ENCODE results near the gene TSR3. TPM values are rescaled to one million over a fixed set of nuclear protein-coding genes. Genes with fewer than 3 reads are reported as not detected.
A peak's percentile ranks its signal among the peaks of the same experiment; 100 is the strongest.

The TSR3 gene
- total RNA-seq, 1 experiment from 2014 or later, result 52.7 TPM

GRCh38 chr16:1309888-1310831 lies 41.5 kb downstream of the TSR3 start:
- H4K20me1 ChIP-seq (ENCODE audit: insufficient read depth), result peaks cover 29% of the 10 kb centered on the region; the same call in 1 of the 2 replicates
- H3K36me3 ChIP-seq (ENCODE audit: control insufficient read depth in 1 of 2, insufficient read depth in 2 of 2, low read length in 2 of 2), result peaks cover 11 to 28% of the 10 kb centered on the region in 2 experiments; a peak in 3 of 4 replicates
- no peaks in the 10 kb centered on the region for H3K9me3 ChIP-seq (ENCODE audit: control insufficient read depth in 1 of 2, insufficient read depth in 1 of 2, low read depth in 1 of 2, low read length in 2 of 2)
- H3K27me3 ChIP-seq (ENCODE audit: insufficient read depth, low read length), result no peaks in the 10 kb centered on the region
- peaks cover 53% of the 10 kb centered on the region for H3K79me2 ChIP-seq (ENCODE audit: insufficient read depth, low read length)
- peaks cover 14 to 52% of the 10 kb centered on the region in 2 experiments for H3K4me1 ChIP-seq (ENCODE audit: control insufficient read depth in 1 of 2, insufficient read depth in 2 of 2, low read length in 2 of 2)
- ChIA-PET RAD21 (ENCODE audit: low non-redundant PET in 1 of 2, low total read pairs in 2 of 2, uncharacterized antibody in 2 of 2, unreplicated experiment in 2 of 2) (no interaction called here), POLR2A (interaction anchor here (1.6 kb wide), 1 partner anchor 13 kb away, joined by 5 read pairs; no protein-coding TSS in a partner anchor), CTCF (no interaction called here)
- H3K4me3 ChIP-seq (replicated peaks in 1 of 2; ENCODE audit: low read depth in 1 of 2, low read length in 2 of 2), result peak overlapping the region; percentile 98 to 99
- H3K9ac ChIP-seq (ENCODE audit: low read length), result peak overlapping the region; percentile 96
- no peaks in the 10 kb centered on the region for H3K9me2 ChIP-seq (ENCODE audit: insufficient read depth)
- TF ChIP-seq SIN3A (IDR thresholded peaks at IDR 0.05; ENCODE audit: low read depth) (no peak), POLR2AphosphoS5 (IDR thresholded peaks at IDR 0.05; ENCODE audit: low read depth, low read length) (no peak), TCF7L2 (IDR thresholded peaks at IDR 0.05; ENCODE audit: borderline replicate concordance, extremely low read depth, insufficient read depth, insufficient read length) (no peak), FOSL1 (IDR thresholded peaks at IDR 0.05; ENCODE audit: low read depth) (no peak), YY1 (IDR thresholded peaks at IDR 0.05; ENCODE audit: extremely low read depth, insufficient replicate concordance, low read depth, low read length) (no peak), CTCF (IDR thresholded peaks at IDR 0.05 in 2 of 3, conservative IDR thresholded peaks at IDR 0.05 in 1 of 3; ENCODE audit: borderline replicate concordance in 1 of 3, insufficient read depth in 1 of 3, low read depth in 2 of 3, low read length in 2 of 3) (no peak), ZFX (IDR thresholded peaks at IDR 0.05) (no peak), EZH2phosphoT487 (IDR thresholded peaks at IDR 0.05; ENCODE audit: borderline replicate concordance) (no peak), SRF (IDR thresholded peaks at IDR 0.05; ENCODE audit: low read depth) (no peak), RAD21 (IDR thresholded peaks at IDR 0.05; ENCODE audit: low read depth) (no peak), ZBTB33 (IDR thresholded peaks at IDR 0.05; ENCODE audit: extremely low read depth, insufficient replicate concordance, low read length) (no peak), EGR1 (IDR thresholded peaks at IDR 0.05; ENCODE audit: low read depth) (no peak), CBX3 (IDR thresholded peaks at IDR 0.05; ENCODE audit: low read depth) (no peak), ELF1 (IDR thresholded peaks at IDR 0.05; ENCODE audit: borderline replicate concordance, low read depth) (no peak), JUND (IDR thresholded peaks at IDR 0.05) (no peak)
- TF ChIP-seq, protein P1, sequence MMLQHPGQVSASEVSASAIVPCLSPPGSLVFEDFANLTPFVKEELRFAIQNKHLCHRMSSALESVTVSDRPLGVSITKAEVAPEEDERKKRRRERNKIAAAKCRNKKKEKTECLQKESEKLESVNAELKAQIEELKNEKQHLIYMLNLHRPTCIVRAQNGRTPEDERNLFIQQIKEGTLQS (IDR thresholded peaks at IDR 0.05), result no peak
- peak overlapping the region; percentile 94 for H3K4me2 ChIP-seq (ENCODE audit: low read length)
- H3K27ac ChIP-seq (ENCODE audit: low read depth, low read length), result peak overlapping the region; percentile 100
- intact Hi-C loops (cut with micrococcal nuclease), result no loop called here
- no peak for DNase-seq (ENCODE audit: low read depth, low spot score)
- ATAC-seq, result no peak
- TSS peak; percentile 83 for BruUV-seq (replicated peaks)
- no peak overlapping the region for H2AFZ ChIP-seq (ENCODE audit: low read depth, low read length, poor library complexity, severe bottlenecking)
